Measurements from ENCODE around the gene CEP112.

- TF ChIP-seq CTCF (IDR thresholded peaks at IDR 0.05) (no peak), ZFX (IDR thresholded peaks at IDR 0.05; ENCODE audit: borderline replicate concordance) (no peak)
Observed at GRCh38 chr17:65586899-65587298, 605.0 kb downstream of the CEP112 start.
